KMS-11 (cell line): ENCODE results near the gene NSUN2.
"Not testable (repeated sequence)": the region's sequence is repeated elsewhere in the genome, so short reads cannot be mapped to it uniquely, and the experiment has no call there.

Experiments used
- H2AFZ ChIP-seq: fragments of 200-600 bp; sonication (generic); 2 replicates; pipeline ENCODE4 v1.6.1; 2016; ENCODE audit warnings: antibody characterized with exemption, mixed run types, low read depth
- H3K27ac ChIP-seq: fragments of 200-600 bp; sonication (generic); 2 replicates; pipeline ENCODE4 v1.6.1; 2016; ENCODE audit warnings: mild to moderate bottlenecking, mixed run types
- H3K27me3 ChIP-seq: fragments of 200-600 bp; sonication (generic); 2 replicates; pipeline ENCODE4 v1.6.1; 2017; ENCODE audit warnings: mild to moderate bottlenecking, low read depth, mixed run types, moderate library complexity; ENCODE audit not compliant: insufficient read depth
- H3K36me3 ChIP-seq: fragments of 200-600 bp; sonication (generic); 2 replicates; pipeline ENCODE4 v1.6.1; 2017; ENCODE audit warnings: mild to moderate bottlenecking, mixed run types; ENCODE audit not compliant: insufficient read depth
- H3K4me1 ChIP-seq: fragments of 200-600 bp; sonication (generic); 2 replicates; pipeline ENCODE4 v1.6.1; 2016; ENCODE audit warnings: mild to moderate bottlenecking, low read depth, mixed run types; ENCODE audit not compliant: poor library complexity, severe bottlenecking
- H3K4me2 ChIP-seq: fragments of 200-600 bp; sonication (generic); 2 replicates; pipeline ENCODE4 v1.7.0; 2016; ENCODE audit warnings: mild to moderate bottlenecking, mixed run types
- H3K4me3 ChIP-seq: fragments of 200-600 bp; sonication (generic); IDR thresholded peaks from 2 replicates; pipeline ENCODE4 v1.6.1; 2017; ENCODE audit warnings: low read depth, low read length, mixed read lengths; ENCODE audit not compliant: insufficient read depth
- H3K79me2 ChIP-seq: fragments of 200-600 bp; sonication (generic); 2 replicates; pipeline ENCODE4 v1.6.1; 2016; ENCODE audit warnings: low read depth, mixed run types; ENCODE audit not compliant: insufficient read depth
- H3K9ac ChIP-seq: fragments of 200-600 bp; sonication (generic); 2 replicates; pipeline ENCODE4 v1.6.1; 2016; ENCODE audit warnings: mild to moderate bottlenecking, mixed run types
- H4K20me1 ChIP-seq: fragments of 200-600 bp; sonication (generic); 2 replicates; pipeline ENCODE4 v1.6.1; 2016; ENCODE audit warnings: mild to moderate bottlenecking, mixed run types; ENCODE audit not compliant: insufficient read depth
- CTCF ChIP-seq: fragments of 200-600 bp; sonication (generic); conservative IDR thresholded peaks from 2 replicates; pipeline ENCODE4 v1.6.1; 2017; ENCODE audit warnings: low read depth, mild to moderate bottlenecking, antibody characterized with exemption, low read length, moderate library complexity, mixed read lengths

Gene NSUN2

GRCh38 chr5:6655432-6655831 is 22.6 kb upstream of the NSUN2 start:
- Histone ChIP-seq H3K4me1 (peaks cover 3% of the 10 kb centered on the region), H3K4me3 (no peak overlapping the region), H3K27me3 (no peaks in the 10 kb centered on the region), H3K36me3 (peaks cover 15% of the 10 kb centered on the region), H3K27ac (no peak overlapping the region), H3K4me2 (no peak overlapping the region), H2AFZ (no peak overlapping the region), H3K9ac (no peak overlapping the region), H3K79me2 (no peaks in the 10 kb centered on the region), H4K20me1 (no peaks in the 10 kb centered on the region)
- TF ChIP-seq CTCF = no peak

GRCh38 chr5:6652025-6652424 is 19.2 kb upstream of the NSUN2 start:
- H3K4me3 ChIP-seq = no peak overlapping the region
- H2AFZ ChIP-seq = no peak overlapping the region
- peaks cover 3% of the 10 kb centered on the region for H3K4me1 ChIP-seq
- no peak overlapping the region for H3K4me2 ChIP-seq
- H3K27me3 ChIP-seq = no peaks in the 10 kb centered on the region
- H3K9ac ChIP-seq = no peak overlapping the region
- H3K27ac ChIP-seq = no peak overlapping the region
- no peak for TF ChIP-seq CTCF
- no peaks in the 10 kb centered on the region for H3K79me2 ChIP-seq
- H4K20me1 ChIP-seq = no peaks in the 10 kb centered on the region
- H3K36me3 ChIP-seq = peaks cover 15% of the 10 kb centered on the region

- H3K36me3 ChIP-seq = no peaks in the 10 kb centered on the region
- H3K4me2 ChIP-seq = no peak overlapping the region
- H3K27ac ChIP-seq = no peak overlapping the region
- TF ChIP-seq CTCF = no peak
- H3K9ac ChIP-seq = no peak overlapping the region
- H3K4me3 ChIP-seq = no peak overlapping the region
- no peaks in the 10 kb centered on the region for H3K27me3 ChIP-seq
- no peaks in the 10 kb centered on the region for H4K20me1 ChIP-seq
- H2AFZ ChIP-seq = no peak overlapping the region
- H3K79me2 ChIP-seq = no peaks in the 10 kb centered on the region
- peaks cover 3% of the 10 kb centered on the region for H3K4me1 ChIP-seq
These were observed 16.8 kb upstream of the NSUN2 start for GRCh38 chr5:6649681-6650080.

- no peaks in the 10 kb centered on the region for H3K27me3 ChIP-seq
- H2AFZ ChIP-seq = no peak overlapping the region
- H3K79me2 ChIP-seq = no peaks in the 10 kb centered on the region
- no peak overlapping the region for H3K9ac ChIP-seq
- TF ChIP-seq CTCF = no peak
- H4K20me1 ChIP-seq = no peaks in the 10 kb centered on the region
- H3K4me2 ChIP-seq = no peak overlapping the region
- H3K27ac ChIP-seq = no peak overlapping the region
- H3K36me3 ChIP-seq = no peaks in the 10 kb centered on the region
- H3K4me3 ChIP-seq = no peak overlapping the region
- peaks cover 3% of the 10 kb centered on the region for H3K4me1 ChIP-seq
These were observed 16.3 kb upstream of the NSUN2 start for GRCh38 chr5:6649186-6649585.

GRCh38 chr5:6645571-6646362 is 12.9 kb upstream of the NSUN2 start:
- not testable (repeated sequence) for H3K27ac ChIP-seq, H4K20me1 ChIP-seq, H3K79me2 ChIP-seq, H3K9ac ChIP-seq, H3K4me2 ChIP-seq, H3K36me3 ChIP-seq, H3K4me1 ChIP-seq, H3K27me3 ChIP-seq, H2AFZ ChIP-seq, H3K4me3 ChIP-seq
